A549 (cell line): ENCODE results near the gene PARP12. TPM values are rescaled to one million over a fixed set of nuclear protein-coding genes. Genes with fewer than 3 reads are reported as not detected.
A peak's percentile ranks its signal among the peaks of the same experiment; 100 is the strongest.

Experiments
- ATAC-seq, 2 experiments: fragments of 200-7000 bp in 1 of 2; fragments of >200 bp in 1 of 2; cut with Nextera tagmentation in 1 of 2; cut with Tn5 transposase in 1 of 2; 3 replicates each; pipeline versions ENCODE4 v1.8.0 to v1.9.1; 2018 to 2020; ENCODE audit warnings: mild to moderate bottlenecking in 1 of 2, moderate library complexity in 1 of 2
- CTCF ChIA-PET: fragments of 300-600 bp; sonication (Branson Sonifier 250); formaldehyde crosslinking; extraction: SDS; loops from one replicate; lab custom pipeline; 2021; ENCODE audit warnings: antibody characterized with exemption, inconsistent platforms; lab: Yijun Ruan, JAX
- POLR2A ChIA-PET: fragments of 350-600 bp; formaldehyde crosslinking; extraction: SDS; loops from one replicate; lab custom pipeline; 2021; ENCODE audit warnings: antibody characterized with exemption, inconsistent platforms; lab: Yijun Ruan, JAX
- DNase-seq, 2 experiments: peaks; one replicate each; pipeline versions ENCODE4 v3.0.0 to v3.0.0-alpha.2; 2011 to 2016; ENCODE audit warnings: low read depth in 1 of 2, low spot score in 1 of 2
- FAIRE-seq: peaks from 2 replicates; lab custom pipeline; 2011; peaks lifted over from hg19 to GRCh38; lab: Jason Lieb, UNC
- H3K27ac ChIP-seq, 2 experiments: fragments of >200 bp; sonication (Bioruptor Twin); formaldehyde crosslinking; 3 replicates each; pipeline ENCODE4 v1.5.1; 2016 to 2017
- H3K4me1 ChIP-seq: fragments of >200 bp; sonication (Bioruptor Twin); formaldehyde crosslinking; 3 replicates; pipeline ENCODE4 v1.6.1; 2016
- H3K4me2 ChIP-seq: fragments of >200 bp; sonication (Bioruptor Twin); formaldehyde crosslinking; 3 replicates; pipeline ENCODE4 v1.6.1; 2016
- H3K4me3 ChIP-seq: fragments of >200 bp; sonication (Bioruptor Twin); formaldehyde crosslinking; 3 replicates; pipeline ENCODE4 v1.5.1; 2016
- H3K9me3 ChIP-seq: fragments of >200 bp; sonication (Bioruptor Twin); formaldehyde crosslinking; 3 replicates; pipeline ENCODE4 v1.6.1; 2016
- BCL3 ChIP-seq: fragments of >200 bp; sonication (Bioruptor Twin); formaldehyde crosslinking; IDR thresholded peaks from 3 replicates; pipeline ENCODE4 v1.6.1; 2016
- CHD4 ChIP-seq: fragments of 200-600 bp; sonication (generic); IDR thresholded peaks from 2 replicates; pipeline ENCODE4 v1.6.1; 2016; ENCODE audit warnings: antibody characterized with exemption, mild to moderate bottlenecking, borderline replicate concordance
- E2F6 ChIP-seq: IDR thresholded peaks from 2 replicates; pipeline ENCODE4 v1.6.1; 2012; ENCODE audit warnings: low read depth, borderline replicate concordance
- EHF ChIP-seq: fragments of 250-450 bp; sonication (Bioruptor Pico); IDR thresholded peaks from 2 replicates; pipeline ENCODE4 v1.5.0; 2020; ENCODE audit warnings: mild to moderate bottlenecking
- ESRRA ChIP-seq: fragments of 150-350 bp; IDR thresholded peaks from 2 replicates; pipeline ENCODE4 v1.6.1; 2014; ENCODE audit warnings: mild to moderate bottlenecking, low read length, borderline replicate concordance
- FOSB ChIP-seq: fragments of 250-450 bp; sonication (Bioruptor Pico); IDR thresholded peaks from 2 replicates; pipeline ENCODE4 v1.5.0; 2020; ENCODE audit warnings: mild to moderate bottlenecking, moderate library complexity
- GATA3 ChIP-seq: IDR thresholded peaks from 2 replicates; pipeline ENCODE4 v1.6.1; 2012; ENCODE audit warnings: borderline replicate concordance
- HES2 ChIP-seq: fragments of >200 bp; sonication (Bioruptor Twin); formaldehyde crosslinking; IDR thresholded peaks from 2 replicates; pipeline ENCODE4 v1.6.1; 2016
- HEYL ChIP-seq: fragments of 250-450 bp; sonication (Bioruptor Pico); IDR thresholded peaks from 2 replicates; pipeline ENCODE4 v1.8.0; 2021; ENCODE audit warnings: mild to moderate bottlenecking, moderate library complexity
- HOXA7 ChIP-seq: fragments of 250-450 bp; sonication (Bioruptor Pico); IDR thresholded peaks from 2 replicates; pipeline ENCODE4 v1.5.0; 2020; ENCODE audit warnings: mild to moderate bottlenecking, moderate library complexity
- HOXB5 ChIP-seq: fragments of 250-450 bp; sonication (Bioruptor Pico); IDR thresholded peaks from 2 replicates; pipeline ENCODE4 v1.5.0; 2020; ENCODE audit warnings: mild to moderate bottlenecking, moderate library complexity
- KDM1A ChIP-seq: fragments of 200-600 bp; sonication (generic); IDR thresholded peaks from 2 replicates; pipeline ENCODE4 v1.6.1; 2016; ENCODE audit warnings: low read depth, mild to moderate bottlenecking
- MAFK ChIP-seq: fragments of 450-650 bp; IDR thresholded peaks from 2 replicates; pipeline ENCODE4 v1.6.1; 2014; ENCODE audit not compliant: partially characterized antibody
- MAX ChIP-seq: IDR thresholded peaks from 2 replicates; pipeline ENCODE4 v1.6.1; 2012
- MAZ ChIP-seq: fragments of 150-350 bp; IDR thresholded peaks from 2 replicates; pipeline ENCODE4 v1.6.1; 2014; ENCODE audit warnings: antibody characterized with exemption, low read depth, low read length, borderline replicate concordance
- NFE2L2 ChIP-seq: fragments of 150-350 bp; conservative IDR thresholded peaks from 2 replicates; pipeline ENCODE4 v1.6.1; 2014; ENCODE audit warnings: low read length
- NPAS2 ChIP-seq: fragments of 250-450 bp; sonication (Bioruptor Pico); IDR thresholded peaks from 2 replicates; pipeline ENCODE4 v1.8.0; 2022; ENCODE audit warnings: mild to moderate bottlenecking, moderate library complexity, borderline replicate concordance
- NR3C1 ChIP-seq: fragments of >200 bp; sonication (Bioruptor Twin); formaldehyde crosslinking; IDR thresholded peaks from 3 replicates; pipeline ENCODE4 v1.6.1; 2017
- PBX3 ChIP-seq: IDR thresholded peaks from 2 replicates; pipeline ENCODE4 v1.6.1; 2012
- RARB ChIP-seq: fragments of 250-450 bp; sonication (Bioruptor Pico); IDR thresholded peaks from 2 replicates; pipeline ENCODE4 v1.8.0; 2021; ENCODE audit warnings: mild to moderate bottlenecking, moderate library complexity
- RFX5 ChIP-seq: fragments of 450-650 bp; IDR thresholded peaks from 2 replicates; pipeline ENCODE4 v1.7.1; 2014; ENCODE audit warnings: antibody characterized with exemption, mild to moderate bottlenecking, moderate library complexity
- RNF2 ChIP-seq: fragments of 200-600 bp; sonication (generic); IDR thresholded peaks from 2 replicates; pipeline ENCODE4 v1.6.1; 2016; ENCODE audit warnings: low read depth, mild to moderate bottlenecking, antibody characterized with exemption, moderate library complexity, borderline replicate concordance
- SREBF2 ChIP-seq: fragments of 450-650 bp; IDR thresholded peaks from 2 replicates; pipeline ENCODE4 v1.6.1; 2014; ENCODE audit warnings: mild to moderate bottlenecking, moderate library complexity
- TFCP2L1 ChIP-seq: fragments of 250-450 bp; sonication (Bioruptor Pico); IDR thresholded peaks from 2 replicates; pipeline ENCODE4 v1.5.0; 2021; ENCODE audit warnings: mild to moderate bottlenecking
- ZNF302 ChIP-seq: fragments of 250-450 bp; sonication (Bioruptor Pico); IDR thresholded peaks from 2 replicates; pipeline ENCODE4 v1.9.0; 2021; ENCODE audit warnings: inconsistent platforms, mild to moderate bottlenecking, moderate library complexity
- WGBS: methylation state at CpG from one replicate; pipeline ENCODE4 v1.1.6; 2017; ENCODE audit errors: missing lambda C conversion rate; 5-methylcytosine and 5-hydroxymethylcytosine counted together
- polyA plus RNA-seq, 4 experiments: library from polyadenylated mRNA; depleted of rRNA in 3 of 4; stranded (reverse); fragments of >200 nt; fragmentation: RNase III in 1 of 4; extraction: RNeasy Plus Mini Kit Qiagen cat#74134 plus additional on column Dnase treatment in 1 of 4; gene quantifications; 2 replicates in 3 of 4; 3 replicates in 1 of 4; pipeline ENCODE4 v1.2.3, GENCODE V29; 2011 to 2017

Gene PARP12
- polyA plus RNA-seq, 2 of the 4 experiments (the other 2 are of a cell fraction), result 10.0 to 16.0 TPM

GRCh38 chr7:140061607-140061930, 1.2 kb downstream of the PARP12 start:
- DNase-seq (no peak), ATAC-seq (no peak), FAIRE-seq (no peak)
- peaks cover 11% of the 10 kb centered on the region for H3K9me3 ChIP-seq
- WGBS, result 96% methylated on average over 2 of the region's 2 CpGs
- TF ChIP-seq HOXA7 (CRISPR knock-in tag), result no peak
- TF ChIP-seq EHF (CRISPR knock-in tag), result no peak
- no peak for TF ChIP-seq HEYL (CRISPR knock-in tag)
- TF ChIP-seq RARB, result no peak
- H3K4me3 ChIP-seq, result no peak overlapping the region
- CTCF ChIA-PET, result interaction anchor here (1.2 kb wide), 1 partner anchor 39 kb away, joined by 3 read pairs; no protein-coding TSS in a partner anchor
- peaks cover 28% of the 10 kb centered on the region for H3K4me1 ChIP-seq
- peak overlapping the region in 1 of 2 experiments; percentile 94; a peak in 1 of 6 replicates for H3K27ac ChIP-seq
- POLR2A ChIA-PET, result no interaction called here
- H3K4me2 ChIP-seq, result peak overlapping the region; percentile 88

- Histone ChIP-seq H3K9me3 (peaks cover 6% of the 10 kb centered on the region; the same call in 2 of the 3 replicates), H3K4me3 (no peak overlapping the region), H3K4me2 (0 out of 3 replicates have a peak overlapping the region, but pooled peaks have one; percentile 88), H3K27ac (peak overlapping the region in 1 of 2 experiments; percentile 58; a peak in 2 of 6 replicates), H3K4me1 (peaks cover 28% of the 10 kb centered on the region)
- CTCF ChIA-PET, result interaction anchor here (1.2 kb wide), 1 partner anchor 38 kb away, joined by 3 read pairs; no protein-coding TSS in a partner anchor
- WGBS, result 95% methylated on average over 11 of the region's 11 CpGs
- ATAC-seq, result no peak
- no peak for FAIRE-seq
- DNase-seq, result no peak
- POLR2A ChIA-PET, result no interaction called here
- no peak for TF ChIP-seq RFX5
- TF ChIP-seq SREBF2, result no peak
- TF ChIP-seq FOSB (CRISPR knock-in tag), result no peak
- no peak for TF ChIP-seq NPAS2 (CRISPR knock-in tag)
- TF ChIP-seq HEYL (CRISPR knock-in tag), result no peak
- TF ChIP-seq HES2, result no peak
- no peak for TF ChIP-seq PBX3
- no peak for TF ChIP-seq HOXB5 (CRISPR knock-in tag)
- no peak for TF ChIP-seq CHD4
- TF ChIP-seq MAFK, result no peak
- no peak for TF ChIP-seq NR3C1
- no peak for TF ChIP-seq EHF (CRISPR knock-in tag)
- TF ChIP-seq TFCP2L1 (CRISPR knock-in tag), result no peak
- no peak for TF ChIP-seq RARB
- TF ChIP-seq BCL3, result no peak
- TF ChIP-seq ZNF302, result no peak
- TF ChIP-seq ESRRA, result no peak
- no peak for TF ChIP-seq KDM1A
- TF ChIP-seq MAX, result no peak
- no peak for TF ChIP-seq RNF2
Observed at GRCh38 chr7:140060788-140061606, 1.8 kb downstream of the PARP12 start.

- H3K27ac ChIP-seq, result peak overlapping the region in 1 of 2 experiments; percentile 58; a peak in 3 of 6 replicates
- CTCF ChIA-PET, result interaction anchor here (0.8 kb wide), 1 partner anchor 415 kb away, joined by 3 read pairs; no protein-coding TSS in a partner anchor
- H3K4me2 ChIP-seq, result peak overlapping the region; percentile 54
- DNase-seq (no peak), FAIRE-seq (no peak), ATAC-seq (no peak)
- POLR2A ChIA-PET, result no interaction called here
- WGBS, result 85% methylated on average over 3 of the region's 3 CpGs
- TF ChIP-seq GATA3 (no peak), ESRRA (no peak), NFE2L2 (no peak), MAZ (no peak), E2F6 (no peak)
- H3K9me3 ChIP-seq, result no peaks in the 10 kb centered on the region
- H3K4me3 ChIP-seq, result no peak overlapping the region
- H3K4me1 ChIP-seq, result peaks cover 28% of the 10 kb centered on the region
Observed at GRCh38 chr7:140060243-140060630, 2.5 kb downstream of the PARP12 start.
